HepG2 (cell line): ENCODE results near the gene SLC11A1. TPM values are rescaled to one million over a fixed set of nuclear protein-coding genes. Genes with fewer than 3 reads are reported as not detected.

Experiments used
- AHDC1 ChIP-seq: sonication (generic); formaldehyde crosslinking; IDR thresholded peaks from 2 replicates; pipeline ENCODE4 v1.5.1; 2020; ENCODE audit warnings: mild to moderate bottlenecking, missing genetic modification reagents, borderline replicate concordance
- DBP ChIP-seq: sonication (generic); formaldehyde crosslinking; IDR thresholded peaks from 2 replicates; pipeline ENCODE4 v1.4.0; 2020; ENCODE audit warnings: missing genetic modification reagents; ENCODE audit errors: not compliant biosample characterization
- HHEX ChIP-seq: IDR thresholded peaks from 2 replicates; pipeline ENCODE4 v1.6.1; 2016; ENCODE audit warnings: control low read depth
- HNRNPL ChIP-seq: fragments of 200-400 bp; formaldehyde crosslinking; IDR thresholded peaks from 2 replicates; pipeline ENCODE4 v1.6.1; 2017; ENCODE audit warnings: mild to moderate bottlenecking, low read depth, low read length
- LBX2 ChIP-seq: sonication (generic); formaldehyde crosslinking; IDR thresholded peaks from 2 replicates; pipeline ENCODE4 v1.5.0; 2020; ENCODE audit warnings: missing genetic modification reagents, mild to moderate bottlenecking, borderline replicate concordance
- NFYC ChIP-seq: IDR thresholded peaks from 2 replicates; pipeline ENCODE4 v1.6.1; 2016; ENCODE audit warnings: missing genetic modification reagents, missing compliant biosample characterization
- PATZ1 ChIP-seq: sonication (generic); formaldehyde crosslinking; IDR thresholded peaks from 2 replicates; pipeline ENCODE4 v1.4.0; 2020; ENCODE audit warnings: missing genetic modification reagents
- SP4 ChIP-seq: sonication (generic); formaldehyde crosslinking; IDR thresholded peaks from 2 replicates; pipeline ENCODE4 v1.8.1; 2023; ENCODE audit warnings: mild to moderate bottlenecking, missing genetic modification reagents
- TP53 ChIP-seq: sonication (generic); formaldehyde crosslinking; conservative IDR thresholded peaks from 2 replicates; pipeline ENCODE4 v1.4.0; 2020; ENCODE audit warnings: missing genetic modification reagents
- ZBTB8A ChIP-seq: sonication (generic); formaldehyde crosslinking; IDR thresholded peaks from 2 replicates; pipeline ENCODE4 v1.4.0; 2020; ENCODE audit warnings: mild to moderate bottlenecking, low read depth, missing genetic modification reagents, borderline replicate concordance
- ZMAT5 ChIP-seq: sonication (generic); formaldehyde crosslinking; IDR thresholded peaks from 2 replicates; pipeline ENCODE4 v1.5.0; 2020; ENCODE audit warnings: mild to moderate bottlenecking, low read depth, missing genetic modification reagents, borderline replicate concordance
- ZNF280D ChIP-seq: sonication (generic); formaldehyde crosslinking; IDR thresholded peaks from 2 replicates; pipeline ENCODE4 v1.5.1; 2020; ENCODE audit warnings: mild to moderate bottlenecking, missing genetic modification reagents
- ZNF317 ChIP-seq: sonication (generic); formaldehyde crosslinking; IDR thresholded peaks from 2 replicates; pipeline ENCODE4 v1.5.0; 2020; ENCODE audit warnings: mild to moderate bottlenecking, missing genetic modification reagents
- ZNF749 ChIP-seq: sonication (generic); formaldehyde crosslinking; IDR thresholded peaks from 2 replicates; pipeline ENCODE4 v1.8.0; 2022; ENCODE audit warnings: mild to moderate bottlenecking, missing genetic modification reagents, moderate library complexity, borderline replicate concordance
- ZNF878 ChIP-seq: sonication (generic); formaldehyde crosslinking; IDR thresholded peaks from 2 replicates; pipeline ENCODE4 v1.8.1; 2023; ENCODE audit warnings: mild to moderate bottlenecking, missing genetic modification reagents, moderate library complexity
- ZSCAN9 ChIP-seq: IDR thresholded peaks from 2 replicates; pipeline ENCODE4 v1.6.1; 2016; ENCODE audit warnings: borderline replicate concordance
- polyA plus RNA-seq, 8 experiments: library from polyadenylated mRNA; depleted of rRNA in 3 of 8; stranded (reverse) in 7 of 8; unstranded in 1 of 8; fragments of >200 nt; fragmentation: Illumina TruSeq in 4 of 8; extraction: Trizol in 4 of 8; gene quantifications; 2 replicates each; pipeline versions ENCODE4 v1.2.1 to v1.2.3, GENCODE V29; 2011 to 2016; ENCODE audit warnings: low read depth in 4 of 8, missing spikeins in 1 of 8, mixed read lengths in 1 of 8; ENCODE audit not compliant: insufficient read depth in 1 of 8
- total RNA-seq, 5 experiments: library from RNA; depleted of rRNA; stranded (reverse); fragments of >200 nt; fragmentation: Illumina TruSeq; extraction: Trizol; gene quantifications; 2 replicates each; pipeline ENCODE4 v1.2.3, GENCODE V29; 2016; ENCODE audit warnings: low read depth in 1 of 5

SLC11A1 gene
- total and polyA plus RNA-seq, 2 of the 13 experiments (the other 11 are each of a cell fraction or from before 2014, with no cell fraction given) = 0.33 to 2.3 TPM

GRCh38 chr2:218444692-218445357 is 62.8 kb downstream of the SLC11A1 start (continued):
- TF ChIP-seq AHDC1 (CRISPR knock-in tag) = peak; percentile 96
- TF ChIP-seq ZNF317 (CRISPR knock-in tag) = peak; percentile 94
- no peak for TF ChIP-seq ZMAT5 (CRISPR knock-in tag)
- peak; percentile 48; the same call in 1 of the 2 replicates for TF ChIP-seq NFYC (CRISPR knock-in tag)
- peak; percentile 96 for TF ChIP-seq ZNF878
- peak; percentile 77 for TF ChIP-seq ZNF280D (CRISPR knock-in tag)
- no peak for TF ChIP-seq LBX2
- no peak; the same call in 1 of the 2 replicates for TF ChIP-seq ZBTB8A (CRISPR knock-in tag)
- peak; percentile 93; the same call in 1 of the 2 replicates for TF ChIP-seq ZSCAN9 (CRISPR knock-in tag)
- peak; percentile 75 for TF ChIP-seq PATZ1 (CRISPR knock-in tag)
- no peak for TF ChIP-seq TP53 (CRISPR knock-in tag)
- no peak for TF ChIP-seq DBP (CRISPR knock-in tag)
- TF ChIP-seq HHEX (CRISPR knock-in tag) = no peak; the same call in 1 of the 2 replicates
- TF ChIP-seq SP4 (CRISPR knock-in tag) = peak; percentile 82; the same call in 1 of the 2 replicates
- TF ChIP-seq HNRNPL = peak; percentile 92
- peak; percentile 80; the same call in 1 of the 2 replicates for TF ChIP-seq ZNF749 (CRISPR knock-in tag)
